ENCODE data around the gene HIVEP3.

- TF ChIP-seq CTCF (IDR thresholded peaks at IDR 0.05) (no peak), POLR2A (IDR thresholded peaks at IDR 0.05) (no peak), EP300 (IDR thresholded peaks at IDR 0.05) (no peak)
Measured at GRCh38 chr1:41953291-41953690, 34.6 kb upstream of the HIVEP3 start.

All from tibial nerve (tissue), 4 donors.